GM06990 (cell line): Measurements from ENCODE around the gene STOX2.

Experiments
- DNase-seq: peaks from one replicate; pipeline ENCODE4 v3.0.0-alpha.2; 2011; ENCODE audit not compliant: insufficient read length; ENCODE audit errors: extremely low read depth
- H3K27me3 ChIP-seq: replicated peaks from 2 replicates; pipeline ENCODE4 v1.6.0; 2011; ENCODE audit warnings: low read length; ENCODE audit not compliant: control insufficient read depth, insufficient read depth
- H3K36me3 ChIP-seq: 2 replicates; pipeline ENCODE4 v1.5.1; 2011; ENCODE audit warnings: low read length; ENCODE audit not compliant: control insufficient read depth, insufficient read depth
- H3K4me3 ChIP-seq: replicated peaks from 2 replicates; pipeline ENCODE4 v1.5.1; 2011; ENCODE audit warnings: low read depth, mild to moderate bottlenecking, control low read depth, low read length
- TF ChIP-seq, protein P1 (sequence below): IDR thresholded peaks from 2 replicates; pipeline ENCODE4 v1.5.1; 2011; ENCODE audit warnings: low read length, control low read depth, mild to moderate bottlenecking, inconsistent platforms; ENCODE audit not compliant: insufficient read depth, poor library complexity, severe bottlenecking

Gene STOX2

DNA sequence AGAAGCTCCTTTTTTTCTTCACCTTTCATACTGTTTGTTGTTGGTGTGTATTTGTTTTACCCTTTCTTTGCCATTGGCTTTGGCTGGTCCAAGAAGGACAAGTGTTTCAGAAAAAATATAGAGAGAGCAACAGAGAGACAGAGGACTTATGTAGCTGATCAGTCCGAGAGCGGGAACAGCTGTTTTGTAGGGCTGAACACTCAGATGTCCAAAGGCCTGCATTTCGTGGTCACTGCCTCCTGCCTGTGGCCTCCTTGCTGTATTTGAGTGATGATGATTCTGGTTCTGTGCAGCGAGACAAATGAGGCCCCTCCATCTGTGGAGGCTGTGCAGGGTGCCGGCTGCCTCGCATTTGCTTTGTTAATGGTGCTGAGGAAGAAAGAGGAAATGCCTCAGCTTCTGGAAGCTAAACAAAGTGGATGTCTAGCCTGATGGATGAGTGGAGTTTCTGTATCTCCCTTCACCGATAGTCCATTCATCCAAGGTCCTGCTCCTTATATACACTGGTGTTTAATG lies 19.8 kb upstream of the STOX2 start:
- Histone ChIP-seq H3K36me3 (no peaks in the 10 kb centered on the region), H3K27me3 (peaks cover 2% of the 10 kb centered on the region; the same call in 1 of the 2 replicates), H3K4me3 (no peak overlapping the region)
- no peak for DNase-seq
- TF ChIP-seq, protein P1, sequence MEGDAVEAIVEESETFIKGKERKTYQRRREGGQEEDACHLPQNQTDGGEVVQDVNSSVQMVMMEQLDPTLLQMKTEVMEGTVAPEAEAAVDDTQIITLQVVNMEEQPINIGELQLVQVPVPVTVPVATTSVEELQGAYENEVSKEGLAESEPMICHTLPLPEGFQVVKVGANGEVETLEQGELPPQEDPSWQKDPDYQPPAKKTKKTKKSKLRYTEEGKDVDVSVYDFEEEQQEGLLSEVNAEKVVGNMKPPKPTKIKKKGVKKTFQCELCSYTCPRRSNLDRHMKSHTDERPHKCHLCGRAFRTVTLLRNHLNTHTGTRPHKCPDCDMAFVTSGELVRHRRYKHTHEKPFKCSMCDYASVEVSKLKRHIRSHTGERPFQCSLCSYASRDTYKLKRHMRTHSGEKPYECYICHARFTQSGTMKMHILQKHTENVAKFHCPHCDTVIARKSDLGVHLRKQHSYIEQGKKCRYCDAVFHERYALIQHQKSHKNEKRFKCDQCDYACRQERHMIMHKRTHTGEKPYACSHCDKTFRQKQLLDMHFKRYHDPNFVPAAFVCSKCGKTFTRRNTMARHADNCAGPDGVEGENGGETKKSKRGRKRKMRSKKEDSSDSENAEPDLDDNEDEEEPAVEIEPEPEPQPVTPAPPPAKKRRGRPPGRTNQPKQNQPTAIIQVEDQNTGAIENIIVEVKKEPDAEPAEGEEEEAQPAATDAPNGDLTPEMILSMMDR: no peak

DNA sequence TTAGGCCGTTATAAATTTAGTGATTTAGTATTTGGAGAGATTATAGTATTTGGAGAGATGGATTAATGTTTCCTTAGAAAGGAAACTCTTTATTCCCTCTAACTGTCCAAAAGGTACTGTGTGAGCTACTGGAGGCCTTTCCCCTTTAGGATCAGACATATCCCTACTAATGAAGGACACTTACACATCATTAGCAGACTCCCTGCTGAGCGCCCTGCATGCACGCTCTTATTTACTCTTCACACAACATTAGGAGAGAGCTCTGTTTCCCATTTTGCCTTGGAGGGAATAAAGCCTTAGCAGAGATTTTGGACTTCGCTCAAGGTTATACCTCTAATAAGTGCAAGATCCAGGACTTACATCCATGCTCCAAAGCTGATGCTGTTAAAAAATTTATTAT lies 17.8 kb upstream of the STOX2 start:
- DNase-seq: no peak
- Histone ChIP-seq H3K36me3 (no peaks in the 10 kb centered on the region), H3K4me3 (no peak overlapping the region), H3K27me3 (peaks cover 2% of the 10 kb centered on the region; the same call in 1 of the 2 replicates)
- TF ChIP-seq, protein P1: no peak

DNA sequence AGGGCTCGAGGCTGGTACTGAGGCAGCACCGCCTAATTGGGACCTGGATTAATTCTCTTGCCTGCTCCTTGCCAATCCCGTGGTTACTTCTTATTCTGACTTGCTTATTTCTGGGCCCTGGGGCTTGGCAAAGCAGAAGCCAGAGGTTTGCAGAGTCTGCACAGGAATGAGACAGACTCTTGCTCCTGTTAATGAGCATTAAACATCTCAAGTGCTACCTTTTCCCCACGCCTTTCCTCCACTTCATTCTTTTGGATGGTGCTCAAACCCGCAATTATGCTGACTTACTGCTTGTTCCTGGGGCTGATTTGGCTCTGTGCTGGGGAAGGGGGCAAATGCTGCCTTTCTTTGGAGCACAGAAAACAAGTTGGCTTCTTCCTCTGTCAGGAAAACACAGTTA lies 16.5 kb upstream of the STOX2 start:
- no peak for DNase-seq
- H3K27me3 ChIP-seq: peaks cover 2% of the 10 kb centered on the region; the same call in 1 of the 2 replicates
- TF ChIP-seq, protein P1: no peak
- H3K36me3 ChIP-seq: no peaks in the 10 kb centered on the region
- no peak overlapping the region for H3K4me3 ChIP-seq

DNA sequence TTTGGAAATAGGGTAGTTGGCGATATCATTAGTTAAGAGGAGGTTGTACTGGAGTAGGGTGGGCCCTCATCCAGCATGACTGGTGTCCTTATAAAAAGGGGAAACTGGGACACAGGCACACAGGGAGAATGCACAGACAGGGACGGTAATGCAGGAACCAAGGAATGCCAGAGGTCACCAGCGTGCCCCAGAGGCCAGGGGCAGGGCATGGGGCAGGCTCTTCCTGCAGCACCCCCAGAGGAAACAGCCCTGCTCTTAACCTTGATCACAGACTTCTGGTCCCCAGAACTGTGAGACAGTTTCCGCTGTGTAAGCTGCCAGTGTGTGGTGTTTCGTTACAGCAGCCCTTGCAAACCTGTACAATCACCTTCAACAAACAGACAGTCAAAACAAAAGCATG lies 15.9 kb upstream of the STOX2 start:
- Histone ChIP-seq H3K36me3 (no peaks in the 10 kb centered on the region), H3K27me3 (peaks cover 2% of the 10 kb centered on the region; the same call in 1 of the 2 replicates), H3K4me3 (no peak overlapping the region)
- TF ChIP-seq, protein P1: no peak
- DNase-seq: no peak

DNA sequence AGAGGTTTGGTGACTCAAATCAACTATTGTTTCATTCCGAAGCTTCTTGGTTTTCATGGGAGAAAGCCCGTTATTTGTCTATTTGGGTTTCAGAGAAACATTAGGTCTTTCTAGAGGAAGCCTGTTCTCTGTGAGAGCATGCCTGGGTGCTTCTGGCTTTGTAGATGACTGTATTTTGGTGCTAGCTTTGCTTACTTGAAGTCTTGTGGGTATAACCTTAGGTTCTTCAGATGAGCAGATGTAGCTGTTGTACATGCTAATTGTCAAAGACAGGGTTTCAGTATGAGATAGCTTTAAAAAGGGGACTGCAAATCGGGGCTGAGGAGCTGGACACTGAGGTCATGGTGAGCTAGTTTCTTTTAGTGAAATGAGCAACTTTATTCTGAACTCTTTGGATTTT lies 7.9 kb upstream of the STOX2 start:
- TF ChIP-seq, protein P1: no peak
- DNase-seq: no peak
- H3K36me3 ChIP-seq: no peaks in the 10 kb centered on the region
- H3K4me3 ChIP-seq: no peak overlapping the region
- H3K27me3 ChIP-seq: no peaks in the 10 kb centered on the region; the same call in 1 of the 2 replicates

DNA sequence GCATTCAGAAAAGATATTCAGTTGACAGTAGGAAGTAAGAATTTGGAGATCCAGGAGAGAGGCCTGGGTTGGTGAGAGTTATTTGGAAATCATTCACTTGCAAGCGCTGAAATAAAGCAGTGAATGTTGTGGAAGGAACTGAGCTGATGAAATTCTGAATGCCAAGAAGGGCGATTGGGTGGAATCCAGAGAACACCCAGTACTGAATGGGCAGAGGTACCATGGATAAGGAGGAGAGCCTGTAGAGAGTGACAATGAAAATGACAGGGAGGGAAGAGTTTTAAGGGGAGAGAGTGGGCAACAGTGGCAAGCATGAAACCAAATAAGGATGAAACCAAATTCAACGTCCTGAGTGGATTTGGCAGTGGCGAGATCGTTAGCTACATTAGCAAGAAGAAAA lies 6.7 kb upstream of the STOX2 start:
- no peak for DNase-seq
- H3K27me3 ChIP-seq: no peaks in the 10 kb centered on the region; the same call in 1 of the 2 replicates
- TF ChIP-seq, protein P1: no peak
- no peaks in the 10 kb centered on the region for H3K36me3 ChIP-seq
- H3K4me3 ChIP-seq: no peak overlapping the region
